Measurements from ENCODE around the gene LIPT2. TPM values are rescaled to one million over a fixed set of nuclear protein-coding genes. Genes with fewer than 3 reads are reported as not detected.

LIPT2 gene
- total RNA-seq, 1 experiment from 2014 or later: 8.6 TPM

GRCh38 chr11:74473382-74474173, 19.9 kb downstream of the LIPT2 start:
- intact Hi-C loops (cut with micrococcal nuclease; ENCODE audit: unreplicated experiment): no loop called here
- Histone ChIP-seq H3K27me3 (replicated peaks; ENCODE audit: insufficient read depth, low read depth, low read length, poor library complexity) (no peaks in the 10 kb centered on the region), H3K4me1 (ENCODE audit: insufficient read depth, low read length, poor library complexity, severe bottlenecking) (peaks cover 29% of the 10 kb centered on the region), H3K4me3 (ENCODE audit: low read depth, low read length, poor library complexity, severe bottlenecking) (no peak overlapping the region), H3K9me3 (ENCODE audit: low read depth, low read length, poor library complexity, severe bottlenecking) (no peaks in the 10 kb centered on the region), H3K27ac (ENCODE audit: low read depth, low read length, poor library complexity, severe bottlenecking) (no peak overlapping the region), H3K36me3 (ENCODE audit: insufficient read depth, low read length, poor library complexity, severe bottlenecking) (no peaks in the 10 kb centered on the region)
- no peak for DNase-seq (ENCODE audit: low spot score)
- POLR2A ChIA-PET (ENCODE audit: low non-redundant PET): no interaction called here
- CTCF ChIA-PET: interaction anchor here (1.1 kb wide), 1 partner anchor 24 kb away, joined by 4 read pairs; no protein-coding TSS in a partner anchor
- no TSS peak for BruUV-seq (replicated peaks)
- TF ChIP-seq EZH2 (IDR thresholded peaks at IDR 0.05; ENCODE audit: borderline replicate concordance, low read depth, low read length, poor library complexity, severe bottlenecking) (no peak), CTCF (conservative IDR thresholded peaks at IDR 0.05; ENCODE audit: low read depth, low read length) (no peak)

- BruUV-seq (replicated peaks): no TSS peak
- no peaks in the 10 kb centered on the region for H3K27me3 ChIP-seq (replicated peaks; ENCODE audit: insufficient read depth, low read depth, low read length, poor library complexity)
- intact Hi-C loops (cut with micrococcal nuclease; ENCODE audit: unreplicated experiment): no loop called here
These were observed 21.7 kb downstream of the LIPT2 start for GRCh38 chr11:74471668-74472429.

GRCh38 chr11:74471037-74471436, 22.5 kb downstream of the LIPT2 start:
- DNase-seq (ENCODE audit: low spot score): no peak
- Histone ChIP-seq H3K36me3 (ENCODE audit: insufficient read depth, low read length, poor library complexity, severe bottlenecking) (no peaks in the 10 kb centered on the region), H3K4me1 (ENCODE audit: insufficient read depth, low read length, poor library complexity, severe bottlenecking) (peaks cover 48% of the 10 kb centered on the region), H3K27ac (ENCODE audit: low read depth, low read length, poor library complexity, severe bottlenecking) (peak overlapping the region; percentile 32), H3K27me3 (replicated peaks; ENCODE audit: insufficient read depth, low read depth, low read length, poor library complexity) (no peaks in the 10 kb centered on the region), H3K9me3 (ENCODE audit: low read depth, low read length, poor library complexity, severe bottlenecking) (no peaks in the 10 kb centered on the region), H3K4me3 (ENCODE audit: low read depth, low read length, poor library complexity, severe bottlenecking) (no peak overlapping the region)
- ChIA-PET CTCF (interaction anchor here (0.7 to 1.0 kb wide), 2 partner anchors 22 to 33 kb away, joined by 3 read pairs; no protein-coding TSS in a partner anchor), POLR2A (ENCODE audit: low non-redundant PET) (no interaction called here)
- intact Hi-C loops (cut with micrococcal nuclease; ENCODE audit: unreplicated experiment): no loop called here
- BruUV-seq (replicated peaks): no TSS peak
- TF ChIP-seq EZH2 (IDR thresholded peaks at IDR 0.05; ENCODE audit: borderline replicate concordance, low read depth, low read length, poor library complexity, severe bottlenecking) (no peak), CTCF (conservative IDR thresholded peaks at IDR 0.05; ENCODE audit: low read depth, low read length) (no peak)

More at GRCh38 chr11:74471668-74472429, 21.7 kb downstream of the LIPT2 start:
- CTCF ChIA-PET: no interaction called here
- no peaks in the 10 kb centered on the region for H3K9me3 ChIP-seq (ENCODE audit: low read depth, low read length, poor library complexity, severe bottlenecking)
- POLR2A ChIA-PET (ENCODE audit: low non-redundant PET): no interaction called here
- peak overlapping the region; percentile 16 for H3K27ac ChIP-seq (ENCODE audit: low read depth, low read length, poor library complexity, severe bottlenecking)
- no peak for TF ChIP-seq CTCF (conservative IDR thresholded peaks at IDR 0.05; ENCODE audit: low read depth, low read length)
- no peak for TF ChIP-seq EZH2 (IDR thresholded peaks at IDR 0.05; ENCODE audit: borderline replicate concordance, low read depth, low read length, poor library complexity, severe bottlenecking)
- no peak overlapping the region for H3K4me3 ChIP-seq (ENCODE audit: low read depth, low read length, poor library complexity, severe bottlenecking)
- H3K4me1 ChIP-seq (ENCODE audit: insufficient read depth, low read length, poor library complexity, severe bottlenecking): peaks cover 41% of the 10 kb centered on the region
- no peaks in the 10 kb centered on the region for H3K36me3 ChIP-seq (ENCODE audit: insufficient read depth, low read length, poor library complexity, severe bottlenecking)
- peak; percentile 65 for DNase-seq (ENCODE audit: low spot score)
